IMR-90 (cell line): ENCODE results near the gene THEM4. TPM values are rescaled to one million over a fixed set of nuclear protein-coding genes. Genes with fewer than 3 reads are reported as not detected.

Experiments used
- ATAC-seq: fragments of 200-7000 bp; cut with Tn5 transposase; 2 replicates; pipeline ENCODE4 v1.9.1; 2020; ENCODE audit warnings: low read depth, mild to moderate bottlenecking, moderate library complexity
- BruUV-seq: library from RNA; stranded (reverse); fragments of 400-500 nt; replicated peaks from 2 replicates; lab custom pipeline; 2021; lab: Mats Ljungman, UMichigan
- CTCF ChIA-PET: fragments of 300-600 bp; formaldehyde crosslinking; extraction: SDS; loops from one replicate; lab custom pipeline; 2021; ENCODE audit warnings: antibody characterized with exemption; lab: Yijun Ruan, JAX
- POLR2A ChIA-PET: fragments of 300-600 bp; sonication (Branson Sonifier 250); formaldehyde crosslinking; loops from one replicate; lab custom pipeline; 2022; ENCODE audit warnings: antibody characterized with exemption; ENCODE audit not compliant: unreplicated experiment; lab: Charles Lee
- DNase-seq: peaks from one replicate; pipeline ENCODE4 v3.0.0; 2013
- H2AFZ ChIP-seq: replicated peaks from 2 replicates; pipeline ENCODE3; 2013; ENCODE audit warnings: low read length, mild to moderate bottlenecking; ENCODE audit not compliant: poor library complexity
- H2AK5ac ChIP-seq: 2 replicates; pipeline ENCODE4 v1.6.1; 2013; ENCODE audit warnings: low read depth, low read length, inconsistent platforms
- H2AK9ac ChIP-seq: replicated peaks from 2 replicates; pipeline ENCODE3; 2013; ENCODE audit warnings: mild to moderate bottlenecking, low read depth, low read length, moderate library complexity; ENCODE audit not compliant: poor library complexity
- H2BK120ac ChIP-seq: 2 replicates; pipeline ENCODE4 v1.6.1; 2013; ENCODE audit warnings: low read depth, low read length, inconsistent platforms
- H2BK15ac ChIP-seq: 3 replicates; pipeline ENCODE4 v1.6.1; 2013; ENCODE audit warnings: low read depth, low read length, inconsistent platforms
- H2BK20ac ChIP-seq: 2 replicates; pipeline ENCODE4 v1.6.1; 2013; ENCODE audit warnings: low read depth, mild to moderate bottlenecking, inconsistent platforms, low read length, moderate library complexity
- H2BK5ac ChIP-seq: 2 replicates; pipeline ENCODE4 v1.6.1; 2013; ENCODE audit warnings: mild to moderate bottlenecking, low read depth, low read length, inconsistent platforms; ENCODE audit not compliant: poor library complexity, severe bottlenecking
- H3K14ac ChIP-seq: replicated peaks from 2 replicates; pipeline ENCODE4 v1.6.1; 2013; ENCODE audit warnings: low read depth, low read length, inconsistent platforms
- H3K18ac ChIP-seq: 2 replicates; pipeline ENCODE4 v1.6.1; 2013; ENCODE audit warnings: low read depth, low read length, control low read depth
- H3K23ac ChIP-seq: 2 replicates; pipeline ENCODE4 v1.6.1; 2013; ENCODE audit warnings: low read depth, low read length, inconsistent platforms
- H3K27ac ChIP-seq: 2 replicates; pipeline ENCODE4 v1.5.1; 2013; ENCODE audit warnings: mild to moderate bottlenecking, control low read depth, low read length; ENCODE audit not compliant: insufficient read depth
- H3K27me3 ChIP-seq: 2 replicates; pipeline ENCODE4 v1.6.1; 2013; ENCODE audit warnings: low read length; ENCODE audit not compliant: control insufficient read depth, insufficient read depth
- H3K36me3 ChIP-seq: 2 replicates; pipeline ENCODE4 v1.6.1; 2013; ENCODE audit warnings: low read length, mixed read lengths; ENCODE audit not compliant: control insufficient read depth, insufficient read depth
- H3K4ac ChIP-seq: 2 replicates; pipeline ENCODE4 v1.6.1; 2013; ENCODE audit warnings: low read depth, low read length, inconsistent platforms
- H3K4me1 ChIP-seq: 2 replicates; pipeline ENCODE4 v1.6.1; 2013; ENCODE audit warnings: low read length, mixed read lengths; ENCODE audit not compliant: control insufficient read depth, insufficient read depth
- H3K4me2 ChIP-seq: 2 replicates; pipeline ENCODE4 v1.6.1; 2013; ENCODE audit warnings: low read depth, mild to moderate bottlenecking, control low read depth, low read length, moderate library complexity
- H3K4me3 ChIP-seq: 2 replicates; pipeline ENCODE4 v1.5.1; 2013; ENCODE audit warnings: low read depth, mild to moderate bottlenecking, control low read depth, low read length, moderate library complexity; ENCODE audit not compliant: insufficient read depth
- H3K56ac ChIP-seq: 2 replicates; pipeline ENCODE4 v1.6.1; 2013; ENCODE audit warnings: low read length, inconsistent platforms; ENCODE audit not compliant: insufficient read depth; ENCODE audit errors: extremely low read depth
- H3K79me1 ChIP-seq, 2 experiments: 2 replicates each; pipeline ENCODE4 v1.6.1; 2013; ENCODE audit warnings: low read length in 2 of 2, inconsistent platforms in 1 of 2, low read depth in 1 of 2
- H3K9ac ChIP-seq: 2 replicates; pipeline ENCODE4 v1.6.1; 2013; ENCODE audit warnings: low read depth, low read length, control low read depth
- H3K9me1 ChIP-seq: 2 replicates; pipeline ENCODE4 v1.6.1; 2013; ENCODE audit warnings: low read length, inconsistent platforms; ENCODE audit not compliant: insufficient read depth
- H3K9me3 ChIP-seq: 2 replicates; pipeline ENCODE4 v1.6.1; 2013; ENCODE audit warnings: low read length; ENCODE audit not compliant: control insufficient read depth, insufficient read depth
- H4K20me1 ChIP-seq: 2 replicates; pipeline ENCODE4 v1.6.1; 2013; ENCODE audit warnings: low read length, inconsistent platforms; ENCODE audit not compliant: insufficient read depth
- H4K5ac ChIP-seq: 2 replicates; pipeline ENCODE4 v1.6.1; 2013; ENCODE audit warnings: mild to moderate bottlenecking, low read depth, low read length, control low read depth
- H4K8ac ChIP-seq, 2 experiments: 2 replicates each; pipeline ENCODE4 v1.6.1; 2013; ENCODE audit warnings: low read depth in 2 of 2, low read length in 2 of 2, control low read depth in 1 of 2, inconsistent platforms in 1 of 2
- H4K91ac ChIP-seq: 2 replicates; pipeline ENCODE4 v1.6.1; 2013; ENCODE audit warnings: low read depth, low read length, inconsistent platforms; ENCODE audit not compliant: insufficient read depth
- MAZ ChIP-seq: IDR thresholded peaks from 2 replicates; pipeline ENCODE4 v1.6.1; 2012; ENCODE audit warnings: low read depth, mild to moderate bottlenecking, low read length, improper control_type of control experiment, moderate library complexity, borderline replicate concordance
- MXI1 ChIP-seq: IDR thresholded peaks from 2 replicates; pipeline ENCODE4 v1.6.1; 2012; ENCODE audit warnings: low read depth, mild to moderate bottlenecking, low read length, moderate library complexity, borderline replicate concordance
- RCOR1 ChIP-seq: IDR thresholded peaks from 2 replicates; pipeline ENCODE4 v1.6.1; 2012; ENCODE audit warnings: mild to moderate bottlenecking, low read length, improper control_type of control experiment; ENCODE audit not compliant: insufficient replicate concordance
- RFX5 ChIP-seq: IDR thresholded peaks from 2 replicates; pipeline ENCODE4 v1.8.0; 2012; ENCODE audit warnings: low read depth, mild to moderate bottlenecking, low read length, moderate library complexity
- SMC3 ChIP-seq: fragments of 150-350 bp; IDR thresholded peaks from 2 replicates; pipeline ENCODE4 v1.6.1; 2016; ENCODE audit warnings: low read depth, mild to moderate bottlenecking, antibody characterized with exemption, low read length, moderate library complexity
- WGBS, 2 experiments: methylation state at CpG; one replicate each; pipeline versions ENCODE4 v1.1.5 to v1.1.7; 2013; ENCODE audit warnings: missing lambda C conversion rate in 2 of 2; ENCODE audit not compliant: insufficient read length in 1 of 2; ENCODE audit errors: extremely low coverage in 2 of 2; 5-methylcytosine and 5-hydroxymethylcytosine counted together
- dilution Hi-C: fragments of 300-500 bp; cut with HindIII; formaldehyde crosslinking; loops from one replicate; pipeline ENCODE4 v1.14.3; 2018; ENCODE audit warnings: low sequenced_read_pairs; ENCODE audit not compliant: unreplicated experiment
- in situ Hi-C: fragments of 300-500 bp; cut with MboI; formaldehyde crosslinking; loops from 3 replicates; pipeline ENCODE4 v1.14.3; 2019; ENCODE audit warnings: low sequenced_read_pairs, inconsistent platforms, mixed read lengths
- intact Hi-C: fragments of 100-400 bp; cut with micrococcal nuclease; formaldehyde crosslinking; loops from 2 replicates; pipeline ENCODE4 v1.10.0; 2022
- polyA plus RNA-seq, 3 experiments: library from polyadenylated mRNA; depleted of rRNA; stranded (reverse); fragments of >200 nt; gene quantifications; 2 replicates each; pipeline ENCODE4 v1.2.3, GENCODE V29; 2012; ENCODE audit warnings: low replicate concordance in 1 of 3
- total RNA-seq: library from RNA; depleted of rRNA; stranded (reverse); fragments of >200 nt; gene quantifications from 2 replicates; pipeline ENCODE4 v1.2.3, GENCODE V29; 2012
- TF ChIP-seq, protein P1 (sequence below): fragments of 150-350 bp; IDR thresholded peaks from 2 replicates; pipeline ENCODE4 v1.6.1; 2016; ENCODE audit warnings: low read depth, mild to moderate bottlenecking, low read length, moderate library complexity, borderline replicate concordance
- TF ChIP-seq, protein P2 (sequence below): fragments of 150-350 bp; IDR thresholded peaks from 2 replicates; pipeline ENCODE4 v1.6.1; 2017; ENCODE audit warnings: mild to moderate bottlenecking, antibody characterized with exemption, low read length, low read depth
- TF ChIP-seq, protein P3 (sequence below): conservative IDR thresholded peaks from 2 replicates; pipeline ENCODE4 v1.5.1; 2012; ENCODE audit warnings: mild to moderate bottlenecking, low read depth, low read length, improper control_type of control experiment

Gene THEM4
- total and polyA plus RNA-seq, 2 of the 4 experiments (the other 2 are of a cell fraction) = 7.3 to 15.7 TPM

DNA sequence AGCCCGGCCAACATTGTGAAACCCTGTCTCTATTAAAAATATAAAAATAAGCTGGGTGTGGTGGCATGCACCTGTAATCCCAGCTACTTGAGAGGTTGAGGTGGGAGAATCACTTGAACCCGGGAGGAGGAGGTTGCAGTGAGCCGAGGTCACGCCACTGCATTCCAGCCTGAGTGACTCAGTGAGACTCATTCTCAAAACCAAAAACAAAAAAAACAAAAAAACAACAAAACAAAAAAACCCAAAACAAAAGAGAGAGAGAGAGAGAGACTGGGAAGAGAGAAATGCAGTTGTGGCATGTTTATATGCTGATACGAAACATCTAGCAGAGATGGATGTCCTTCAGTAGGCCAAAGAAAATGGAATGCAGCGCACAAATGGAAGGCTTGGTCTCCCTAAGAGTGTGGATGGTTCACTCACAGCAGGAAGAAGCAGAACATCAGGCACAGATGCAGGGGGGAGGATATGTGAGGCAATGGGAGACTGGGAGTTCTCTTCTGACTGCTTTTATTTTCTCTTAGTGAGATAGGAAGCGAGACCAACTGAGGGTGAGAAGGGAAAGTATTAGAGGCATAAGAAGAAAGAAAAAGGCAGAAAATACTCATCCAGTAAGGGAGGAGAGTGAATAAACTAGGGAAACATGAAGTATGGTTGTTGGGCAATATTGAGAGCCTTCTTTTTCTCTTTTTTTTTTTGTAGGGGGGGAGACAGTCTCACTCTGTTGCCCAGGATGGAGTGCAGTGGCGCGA, 16.0 kb downstream of the THEM4 start:
- Histone ChIP-seq H3K23ac (no peak overlapping the region), H2BK20ac (no peak overlapping the region), H3K4me2 (no peak overlapping the region), H3K4me1 (peaks cover 2% of the 10 kb centered on the region), H3K9ac (no peak overlapping the region), H3K4me3 (no peak overlapping the region), H2BK5ac (no peak overlapping the region), H3K14ac (no peak overlapping the region), H3K4ac (no peak overlapping the region), H3K79me1 (peaks cover 0 to 7% of the 10 kb centered on the region in 2 experiments; a peak in 2 of 4 replicates), H4K91ac (no peak overlapping the region), H4K20me1 (no peaks in the 10 kb centered on the region; the same call in 1 of the 2 replicates), H3K27ac (no peak overlapping the region), H3K27me3 (no peaks in the 10 kb centered on the region), H2BK15ac (no peak overlapping the region), H2AFZ (no peak overlapping the region), H4K8ac (no peak overlapping the region), H2AK5ac (no peak overlapping the region), H2BK120ac (no peak overlapping the region), H3K9me1 (peaks cover 2% of the 10 kb centered on the region; the same call in 1 of the 2 replicates), H3K18ac (no peak overlapping the region), H4K5ac (no peak overlapping the region), H2AK9ac (peak overlapping the region; percentile 76), H3K56ac (no peak overlapping the region), H3K36me3 (peaks cover 8% of the 10 kb centered on the region), H3K9me3 (no peaks in the 10 kb centered on the region)
- ATAC-seq (no peak), DNase-seq (no peak)
- ChIA-PET POLR2A (no interaction called here), CTCF (interaction anchor here (1.0 kb wide), 1 partner anchor 108 kb away, joined by 3 read pairs; no protein-coding TSS in a partner anchor)
- intact Hi-C loops = no loop called here
- BruUV-seq = no TSS peak
- TF ChIP-seq RCOR1 = no peak
- no peak for TF ChIP-seq MXI1
- TF ChIP-seq SMC3 = no peak
- TF ChIP-seq RFX5 = no peak
- TF ChIP-seq MAZ = no peak
- TF ChIP-seq, protein P1, sequence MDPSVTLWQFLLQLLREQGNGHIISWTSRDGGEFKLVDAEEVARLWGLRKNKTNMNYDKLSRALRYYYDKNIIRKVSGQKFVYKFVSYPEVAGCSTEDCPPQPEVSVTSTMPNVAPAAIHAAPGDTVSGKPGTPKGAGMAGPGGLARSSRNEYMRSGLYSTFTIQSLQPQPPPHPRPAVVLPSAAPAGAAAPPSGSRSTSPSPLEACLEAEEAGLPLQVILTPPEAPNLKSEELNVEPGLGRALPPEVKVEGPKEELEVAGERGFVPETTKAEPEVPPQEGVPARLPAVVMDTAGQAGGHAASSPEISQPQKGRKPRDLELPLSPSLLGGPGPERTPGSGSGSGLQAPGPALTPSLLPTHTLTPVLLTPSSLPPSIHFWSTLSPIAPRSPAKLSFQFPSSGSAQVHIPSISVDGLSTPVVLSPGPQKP = no peak
- TF ChIP-seq, protein P2, sequence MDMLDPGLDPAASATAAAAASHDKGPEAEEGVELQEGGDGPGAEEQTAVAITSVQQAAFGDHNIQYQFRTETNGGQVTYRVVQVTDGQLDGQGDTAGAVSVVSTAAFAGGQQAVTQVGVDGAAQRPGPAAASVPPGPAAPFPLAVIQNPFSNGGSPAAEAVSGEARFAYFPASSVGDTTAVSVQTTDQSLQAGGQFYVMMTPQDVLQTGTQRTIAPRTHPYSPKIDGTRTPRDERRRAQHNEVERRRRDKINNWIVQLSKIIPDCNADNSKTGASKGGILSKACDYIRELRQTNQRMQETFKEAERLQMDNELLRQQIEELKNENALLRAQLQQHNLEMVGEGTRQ = no peak
- TF ChIP-seq, protein P3, sequence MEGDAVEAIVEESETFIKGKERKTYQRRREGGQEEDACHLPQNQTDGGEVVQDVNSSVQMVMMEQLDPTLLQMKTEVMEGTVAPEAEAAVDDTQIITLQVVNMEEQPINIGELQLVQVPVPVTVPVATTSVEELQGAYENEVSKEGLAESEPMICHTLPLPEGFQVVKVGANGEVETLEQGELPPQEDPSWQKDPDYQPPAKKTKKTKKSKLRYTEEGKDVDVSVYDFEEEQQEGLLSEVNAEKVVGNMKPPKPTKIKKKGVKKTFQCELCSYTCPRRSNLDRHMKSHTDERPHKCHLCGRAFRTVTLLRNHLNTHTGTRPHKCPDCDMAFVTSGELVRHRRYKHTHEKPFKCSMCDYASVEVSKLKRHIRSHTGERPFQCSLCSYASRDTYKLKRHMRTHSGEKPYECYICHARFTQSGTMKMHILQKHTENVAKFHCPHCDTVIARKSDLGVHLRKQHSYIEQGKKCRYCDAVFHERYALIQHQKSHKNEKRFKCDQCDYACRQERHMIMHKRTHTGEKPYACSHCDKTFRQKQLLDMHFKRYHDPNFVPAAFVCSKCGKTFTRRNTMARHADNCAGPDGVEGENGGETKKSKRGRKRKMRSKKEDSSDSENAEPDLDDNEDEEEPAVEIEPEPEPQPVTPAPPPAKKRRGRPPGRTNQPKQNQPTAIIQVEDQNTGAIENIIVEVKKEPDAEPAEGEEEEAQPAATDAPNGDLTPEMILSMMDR = no peak
- in situ Hi-C loops = no loop called here
- dilution Hi-C loops = loop anchor here (25.0 kb wide), 1 partner anchor 106 kb away; the partner anchor contains the start of gene TDRKH
- 90% methylated on average over 2 of the region's 9 CpGs; no CpG with 5 or more reads in 1 of the 2 experiments for WGBS, 2 experiments
